Neural cell (in vitro differentiated cells): Measurements from ENCODE around the gene RPS6KA5.

Experiments used
- CTCF ChIP-seq: fragments of 450-650 bp; IDR thresholded peaks from 2 replicates; pipeline ENCODE4 v1.5.1; 2014; ENCODE audit warnings: antibody characterized with exemption, mild to moderate bottlenecking, moderate library complexity; ENCODE audit not compliant: poor library complexity, severe bottlenecking
- POLR2AphosphoS5 ChIP-seq: IDR thresholded peaks from 2 replicates; pipeline ENCODE4 v1.6.1; 2012

DNA sequence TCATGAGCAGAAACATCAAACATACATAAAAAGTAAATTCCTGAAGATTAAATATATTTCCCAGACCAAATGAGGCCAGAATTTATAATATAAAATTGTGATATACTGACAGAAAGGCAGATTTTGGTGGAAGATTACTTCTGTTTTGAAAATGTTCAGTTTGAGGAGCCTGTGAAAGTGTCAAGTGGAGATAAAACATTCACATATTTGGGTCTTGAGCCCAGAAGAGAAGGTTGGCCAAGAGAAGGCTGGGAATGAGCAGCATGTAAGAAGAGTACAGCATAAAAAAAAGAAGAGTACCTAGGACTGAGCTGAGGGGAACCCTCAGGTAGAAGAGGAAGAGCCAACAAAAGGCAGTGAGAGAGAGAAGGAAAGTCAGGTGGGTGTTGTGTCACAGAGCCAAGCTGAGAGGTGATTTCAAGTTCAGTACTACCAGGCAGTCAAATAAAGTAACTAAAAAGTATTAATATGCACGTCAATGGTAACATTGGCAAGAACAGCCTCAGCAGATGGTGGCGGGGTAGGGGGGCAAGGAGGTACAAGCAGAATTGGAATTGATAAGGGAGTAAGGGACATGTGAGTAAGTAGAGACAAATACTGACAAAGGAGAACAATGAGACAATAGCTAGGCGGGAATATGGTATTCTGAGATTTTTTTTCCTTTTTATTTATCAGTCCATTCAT, 123.5 kb downstream of the RPS6KA5 start:
- TF ChIP-seq CTCF (no peak), POLR2AphosphoS5 (no peak)
